ENCODE measurements around the gene SPATS2.

DNA sequence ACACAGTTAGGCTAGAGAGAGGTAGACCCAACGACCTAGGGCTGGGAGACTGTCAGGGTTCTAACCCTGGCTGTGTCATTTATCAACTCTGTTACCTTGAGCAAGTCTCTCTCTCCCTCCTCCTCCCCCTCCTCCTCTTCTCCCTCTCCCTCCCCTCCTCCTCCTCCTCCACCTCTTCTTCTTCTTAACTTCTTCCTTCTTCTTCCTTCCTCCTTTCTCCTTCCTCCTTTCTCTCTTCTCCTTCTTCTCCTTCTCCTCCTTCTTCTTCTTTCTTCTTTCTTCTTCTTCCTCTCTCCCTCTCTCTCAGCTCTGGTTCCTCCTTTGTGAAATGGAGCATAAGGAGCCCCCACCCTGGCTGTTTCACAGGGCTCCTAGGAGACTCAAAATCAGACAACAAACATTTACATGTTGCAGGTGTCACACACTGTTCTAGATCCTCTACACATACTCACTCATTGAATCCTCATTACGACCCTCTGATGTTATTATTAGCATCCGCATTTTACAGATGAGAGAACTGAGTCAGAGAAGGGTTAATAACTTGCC, 169.3 kb downstream of the SPATS2 start:
- no peak for TF ChIP-seq KAT2A (conservative IDR thresholded peaks at IDR 0.05; ENCODE audit: control insufficient read depth, low read depth, low read length)
- TF ChIP-seq KDM1A (IDR thresholded peaks at IDR 0.05; ENCODE audit: borderline replicate concordance) = no peak
- TF ChIP-seq CTCF (IDR thresholded peaks at IDR 0.05 in 2 of 3, conservative IDR thresholded peaks at IDR 0.05 in 1 of 3; ENCODE audit: control insufficient read depth in 2 of 3, extremely low read depth in 1 of 3, insufficient read depth in 1 of 3, low read depth in 3 of 3, low read length in 3 of 3) = no peak
- TF ChIP-seq NFYA (IDR thresholded peaks at IDR 0.05; ENCODE audit: borderline replicate concordance, low read depth, low read length) = no peak
- no peak for TF ChIP-seq EP300 (IDR thresholded peaks at IDR 0.05; ENCODE audit: borderline replicate concordance in 1 of 2, control insufficient read depth in 1 of 2, low read depth in 2 of 2, low read length in 2 of 2)
- TF ChIP-seq ZNF24 (IDR thresholded peaks at IDR 0.05) = no peak
- TF ChIP-seq EZH2 (IDR thresholded peaks at IDR 0.05; ENCODE audit: borderline replicate concordance, control insufficient read depth, low read depth, low read length) = no peak
- TF ChIP-seq TARDBP (IDR thresholded peaks at IDR 0.05; ENCODE audit: borderline replicate concordance) = no peak
- TF ChIP-seq POLR2A (IDR thresholded peaks at IDR 0.05; ENCODE audit: low read depth, low read length) = no peak
- TF ChIP-seq SUZ12 (IDR thresholded peaks at IDR 0.05; ENCODE audit: unreplicated experiment) = no peak
- no peak for TF ChIP-seq RBBP5 (conservative IDR thresholded peaks at IDR 0.05)
- no peak for TF ChIP-seq SRF (IDR thresholded peaks at IDR 0.05; ENCODE audit: low read depth in 2 of 2, low read length in 2 of 2)
